WTC11 (cell line): ENCODE data around the gene STARD13. TPM values are rescaled to one million over a fixed set of nuclear protein-coding genes. Genes with fewer than 3 reads are reported as not detected.

Experiments used
- ATAC-seq: fragments of 200-7000 bp; cut with Tn5 transposase; 2 replicates; pipeline ENCODE4 v1.10.0; 2021; ENCODE audit warnings: mild to moderate bottlenecking, moderate library complexity
- CTCF ChIA-PET: fragments of 300-600 bp; sonication (Branson Sonifier 250); formaldehyde crosslinking; loops from one replicate; lab custom pipeline; 2021; ENCODE audit warnings: antibody characterized with exemption; lab: Charles Lee
- POLR2A ChIA-PET: fragments of 350-600 bp; sonication (Branson Sonifier 250); formaldehyde crosslinking; loops from one replicate; lab custom pipeline; 2021; ENCODE audit warnings: antibody characterized with exemption; lab: Charles Lee
- DNase-seq: peaks from one replicate; pipeline ENCODE4 v3.0.0; 2021; ENCODE audit warnings: low spot score
- H3K27ac Mint-ChIP-seq: 2 replicates; pipeline ENCODE4 v1.8.0; 2021; ENCODE audit warnings: mixed read lengths
- H3K27me3 Mint-ChIP-seq: 2 replicates; pipeline ENCODE4 v1.8.0; 2021; ENCODE audit warnings: low read depth, mild to moderate bottlenecking, moderate library complexity, mixed read lengths
- H3K36me3 Mint-ChIP-seq: 2 replicates; pipeline ENCODE4 v1.8.0; 2021; ENCODE audit warnings: mixed read lengths
- H3K4me1 Mint-ChIP-seq: 2 replicates; pipeline ENCODE4 v1.8.0; 2022; ENCODE audit warnings: mixed read lengths
- H3K4me3 Mint-ChIP-seq: 2 replicates; pipeline ENCODE4 v1.8.0; 2021; ENCODE audit warnings: mild to moderate bottlenecking, moderate library complexity, mixed read lengths
- H3K9me3 Mint-ChIP-seq: 2 replicates; pipeline ENCODE4 v1.8.0; 2021; ENCODE audit warnings: mixed read lengths
- ETV6 ChIP-seq: sonication (generic); formaldehyde crosslinking; IDR thresholded peaks from 2 replicates; pipeline ENCODE4 v1.8.1; 2022; ENCODE audit warnings: mild to moderate bottlenecking, missing genetic modification reagents
- FOXP1 ChIP-seq: sonication (generic); formaldehyde crosslinking; IDR thresholded peaks from 2 replicates; pipeline ENCODE4 v1.8.0; 2022; ENCODE audit warnings: missing genetic modification reagents, mild to moderate bottlenecking, moderate library complexity, borderline replicate concordance
- GABPB1 ChIP-seq: sonication (generic); formaldehyde crosslinking; IDR thresholded peaks from 2 replicates; pipeline ENCODE4 v1.8.1; 2023; ENCODE audit warnings: mild to moderate bottlenecking, missing genetic modification reagents
- GRHL2 ChIP-seq: fragments of 250-450 bp; sonication (Bioruptor Pico); IDR thresholded peaks from 2 replicates; pipeline ENCODE4 v1.8.0; 2022; ENCODE audit warnings: mild to moderate bottlenecking, moderate library complexity; ENCODE audit not compliant: insufficient replicate concordance, severe bottlenecking
- NFATC4 ChIP-seq: fragments of 250-450 bp; sonication (Bioruptor Pico); IDR thresholded peaks from 2 replicates; pipeline ENCODE4 v1.9.0; 2021; ENCODE audit warnings: mild to moderate bottlenecking
- SMAD4 ChIP-seq: sonication (generic); formaldehyde crosslinking; IDR thresholded peaks from 2 replicates; pipeline ENCODE4 v1.8.0; 2022; ENCODE audit warnings: mild to moderate bottlenecking, missing genetic modification reagents
- SP1 ChIP-seq: sonication (generic); formaldehyde crosslinking; conservative IDR thresholded peaks from 2 replicates; pipeline ENCODE4 v1.8.1; 2022; ENCODE audit warnings: missing genetic modification reagents
- TCF7 ChIP-seq: sonication (generic); formaldehyde crosslinking; IDR thresholded peaks from 2 replicates; pipeline ENCODE4 v1.8.0; 2022; ENCODE audit warnings: mild to moderate bottlenecking, low read depth, missing genetic modification reagents, moderate library complexity
- TEAD1 ChIP-seq: sonication (generic); formaldehyde crosslinking; IDR thresholded peaks from 2 replicates; pipeline ENCODE4 v1.8.0; 2022; ENCODE audit warnings: mild to moderate bottlenecking, missing genetic modification reagents
- TEAD4 ChIP-seq: sonication (generic); formaldehyde crosslinking; IDR thresholded peaks from 2 replicates; pipeline ENCODE4 v1.8.0; 2022; ENCODE audit warnings: mild to moderate bottlenecking, missing genetic modification reagents
- ZNF219 ChIP-seq: sonication (generic); formaldehyde crosslinking; IDR thresholded peaks from 2 replicates; pipeline ENCODE4 v1.8.0; 2023; ENCODE audit warnings: missing genetic modification reagents, mild to moderate bottlenecking, borderline replicate concordance
- ZNF232 ChIP-seq: sonication (generic); formaldehyde crosslinking; IDR thresholded peaks from 2 replicates; pipeline ENCODE4 v1.8.0; 2022; ENCODE audit warnings: mild to moderate bottlenecking, missing genetic modification reagents
- ZNF416 ChIP-seq: fragments of 250-450 bp; sonication (Bioruptor Pico); IDR thresholded peaks from 2 replicates; pipeline ENCODE4 v1.9.0; 2021; ENCODE audit warnings: mild to moderate bottlenecking, inconsistent platforms
- total RNA-seq: library from RNA; stranded (reverse); gene quantifications from 3 replicates; pipeline ENCODE4 v1.2.3, GENCODE V29; 2021
- TF ChIP-seq, protein P1 (sequence below): fragments of 250-450 bp; sonication (Bioruptor Pico); IDR thresholded peaks from 2 replicates; pipeline ENCODE4 v2.1.2; 2022; ENCODE audit warnings: mild to moderate bottlenecking, moderate library complexity
- TF ChIP-seq, protein P2 (sequence below): sonication (generic); formaldehyde crosslinking; IDR thresholded peaks from 2 replicates; pipeline ENCODE4 v1.8.0; 2022; ENCODE audit warnings: mild to moderate bottlenecking, missing genetic modification reagents
- TF ChIP-seq, protein P3 (sequence below): sonication (generic); formaldehyde crosslinking; IDR thresholded peaks from 2 replicates; pipeline ENCODE4 v1.8.1; 2022; ENCODE audit warnings: mild to moderate bottlenecking, missing genetic modification reagents, moderate library complexity, borderline replicate concordance
- TF ChIP-seq, protein P4 (sequence below): fragments of 250-450 bp; sonication (Bioruptor Pico); IDR thresholded peaks from 2 replicates; pipeline ENCODE4 v1.9.0; 2021; ENCODE audit warnings: mild to moderate bottlenecking
- TF ChIP-seq, protein P5 (sequence below): fragments of 200-600 bp; IDR thresholded peaks from 2 replicates; pipeline ENCODE4 v1.8.0; 2022; ENCODE audit warnings: antibody characterized with exemption
- TF ChIP-seq, protein P6 (sequence below): fragments of 250-450 bp; sonication (Bioruptor Pico); conservative IDR thresholded peaks from 2 replicates; pipeline ENCODE4 v1.9.0; 2021; ENCODE audit warnings: mild to moderate bottlenecking
- TF ChIP-seq, protein P7 (sequence below): fragments of 250-450 bp; sonication (Bioruptor Pico); IDR thresholded peaks from 2 replicates; pipeline ENCODE4 v1.9.0; 2021; ENCODE audit warnings: mild to moderate bottlenecking

STARD13 gene
- total RNA-seq, 1 experiment from 2014 or later = 4.4 TPM

DNA sequence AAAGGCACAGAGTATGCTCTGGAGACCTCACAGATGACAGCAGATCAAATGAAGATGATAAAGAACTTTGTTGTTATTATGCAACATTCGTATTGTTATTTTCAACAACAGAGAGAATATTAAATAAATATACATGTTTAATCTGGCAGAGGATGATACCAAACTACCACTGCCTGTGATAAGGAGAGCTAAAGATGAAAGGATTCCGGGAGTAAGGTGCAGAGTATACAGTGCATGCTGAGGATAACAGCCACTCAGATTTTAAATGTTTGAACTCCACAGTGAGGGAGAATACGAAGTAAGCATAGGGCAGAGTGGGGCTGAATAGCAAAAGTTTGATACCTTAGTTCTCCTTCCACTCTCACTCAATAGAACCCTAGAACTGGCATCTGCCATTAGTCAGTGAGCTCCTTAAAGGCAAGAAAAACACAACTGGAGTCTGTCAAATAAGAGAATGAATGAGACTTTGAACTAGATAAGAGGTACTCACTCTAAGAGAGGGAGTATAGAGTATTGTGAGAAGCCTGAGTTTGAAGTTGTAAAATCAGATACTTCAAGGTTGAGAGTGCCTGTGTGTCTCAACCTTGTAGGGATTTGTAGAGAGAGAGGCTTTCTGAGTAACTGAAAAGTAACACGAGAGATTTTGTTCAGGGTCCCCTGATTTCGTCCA, 78.5 kb downstream of the STARD13 start (continued):
- TF ChIP-seq, protein P1, sequence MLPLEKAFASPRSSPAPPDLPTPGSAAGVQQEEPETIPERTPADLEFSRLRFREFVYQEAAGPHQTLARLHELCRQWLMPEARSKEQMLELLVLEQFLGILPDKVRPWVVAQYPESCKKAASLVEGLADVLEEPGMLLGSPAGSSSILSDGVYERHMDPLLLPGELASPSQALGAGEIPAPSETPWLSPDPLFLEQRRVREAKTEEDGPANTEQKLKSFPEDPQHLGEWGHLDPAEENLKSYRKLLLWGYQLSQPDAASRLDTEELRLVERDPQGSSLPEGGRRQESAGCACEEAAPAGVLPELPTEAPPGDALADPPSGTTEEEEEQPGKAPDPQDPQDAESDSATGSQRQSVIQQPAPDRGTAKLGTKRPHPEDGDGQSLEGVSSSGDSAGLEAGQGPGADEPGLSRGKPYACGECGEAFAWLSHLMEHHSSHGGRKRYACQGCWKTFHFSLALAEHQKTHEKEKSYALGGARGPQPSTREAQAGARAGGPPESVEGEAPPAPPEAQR (CRISPR knock-in tag) = no peak

DNA sequence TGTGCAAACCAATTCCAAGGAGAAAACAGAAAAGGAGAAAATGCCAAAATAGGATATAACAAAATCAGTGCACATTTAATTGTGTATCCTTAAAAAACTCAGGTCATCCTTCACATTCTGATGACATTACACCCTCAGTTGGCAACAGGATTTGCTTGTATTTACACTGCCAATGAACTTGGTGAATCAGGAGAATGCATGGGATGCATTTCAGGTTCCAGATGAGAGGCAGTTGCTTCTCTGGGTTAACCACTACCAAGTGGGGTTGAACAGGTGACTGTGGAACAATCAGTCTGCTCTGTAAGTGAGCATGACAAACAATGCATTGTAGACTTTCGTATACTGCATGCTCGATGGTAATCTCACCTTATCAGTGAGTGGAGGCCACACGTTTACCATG, 79.1 kb downstream of the STARD13 start:
- Mint-ChIP-seq H3K36me3 (no peaks in the 10 kb centered on the region), H3K9me3 (no peaks in the 10 kb centered on the region), H3K27ac (no peak overlapping the region), H3K4me1 (peaks cover 18% of the 10 kb centered on the region), H3K4me3 (no peak overlapping the region), H3K27me3 (no peaks in the 10 kb centered on the region)
- DNase-seq (no peak), ATAC-seq (no peak)
- CTCF ChIA-PET = no interaction called here
- POLR2A ChIA-PET = no interaction called here
- TF ChIP-seq, protein P2, sequence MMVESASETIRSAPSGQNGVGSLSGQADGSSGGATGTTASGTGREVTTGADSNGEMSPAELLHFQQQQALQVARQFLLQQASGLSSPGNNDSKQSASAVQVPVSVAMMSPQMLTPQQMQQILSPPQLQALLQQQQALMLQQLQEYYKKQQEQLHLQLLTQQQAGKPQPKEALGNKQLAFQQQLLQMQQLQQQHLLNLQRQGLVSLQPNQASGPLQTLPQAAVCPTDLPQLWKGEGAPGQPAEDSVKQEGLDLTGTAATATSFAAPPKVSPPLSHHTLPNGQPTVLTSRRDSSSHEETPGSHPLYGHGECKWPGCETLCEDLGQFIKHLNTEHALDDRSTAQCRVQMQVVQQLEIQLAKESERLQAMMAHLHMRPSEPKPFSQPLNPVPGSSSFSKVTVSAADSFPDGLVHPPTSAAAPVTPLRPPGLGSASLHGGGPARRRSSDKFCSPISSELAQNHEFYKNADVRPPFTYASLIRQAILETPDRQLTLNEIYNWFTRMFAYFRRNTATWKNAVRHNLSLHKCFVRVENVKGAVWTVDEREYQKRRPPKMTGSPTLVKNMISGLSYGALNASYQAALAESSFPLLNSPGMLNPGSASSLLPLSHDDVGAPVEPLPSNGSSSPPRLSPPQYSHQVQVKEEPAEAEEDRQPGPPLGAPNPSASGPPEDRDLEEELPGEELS (CRISPR knock-in tag) = no peak
- TF ChIP-seq TEAD4 (no peak), TEAD1 (no peak), TCF7 (CRISPR knock-in tag) (no peak), NFATC4 (CRISPR knock-in tag) (no peak), ZNF232 (CRISPR knock-in tag) (no peak), GABPB1 (no peak), SMAD4 (no peak), FOXP1 (CRISPR knock-in tag) (no peak), SP1 (CRISPR knock-in tag) (no peak), ZNF219 (CRISPR knock-in tag) (no peak), ETV6 (CRISPR knock-in tag) (no peak)
- TF ChIP-seq, protein P3, sequence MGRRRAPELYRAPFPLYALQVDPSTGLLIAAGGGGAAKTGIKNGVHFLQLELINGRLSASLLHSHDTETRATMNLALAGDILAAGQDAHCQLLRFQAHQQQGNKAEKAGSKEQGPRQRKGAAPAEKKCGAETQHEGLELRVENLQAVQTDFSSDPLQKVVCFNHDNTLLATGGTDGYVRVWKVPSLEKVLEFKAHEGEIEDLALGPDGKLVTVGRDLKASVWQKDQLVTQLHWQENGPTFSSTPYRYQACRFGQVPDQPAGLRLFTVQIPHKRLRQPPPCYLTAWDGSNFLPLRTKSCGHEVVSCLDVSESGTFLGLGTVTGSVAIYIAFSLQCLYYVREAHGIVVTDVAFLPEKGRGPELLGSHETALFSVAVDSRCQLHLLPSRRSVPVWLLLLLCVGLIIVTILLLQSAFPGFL (CRISPR knock-in tag) = no peak
- TF ChIP-seq, protein P4, sequence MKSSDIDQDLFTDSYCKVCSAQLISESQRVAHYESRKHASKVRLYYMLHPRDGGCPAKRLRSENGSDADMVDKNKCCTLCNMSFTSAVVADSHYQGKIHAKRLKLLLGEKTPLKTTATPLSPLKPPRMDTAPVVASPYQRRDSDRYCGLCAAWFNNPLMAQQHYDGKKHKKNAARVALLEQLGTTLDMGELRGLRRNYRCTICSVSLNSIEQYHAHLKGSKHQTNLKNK = no peak
- TF ChIP-seq, protein P5, sequence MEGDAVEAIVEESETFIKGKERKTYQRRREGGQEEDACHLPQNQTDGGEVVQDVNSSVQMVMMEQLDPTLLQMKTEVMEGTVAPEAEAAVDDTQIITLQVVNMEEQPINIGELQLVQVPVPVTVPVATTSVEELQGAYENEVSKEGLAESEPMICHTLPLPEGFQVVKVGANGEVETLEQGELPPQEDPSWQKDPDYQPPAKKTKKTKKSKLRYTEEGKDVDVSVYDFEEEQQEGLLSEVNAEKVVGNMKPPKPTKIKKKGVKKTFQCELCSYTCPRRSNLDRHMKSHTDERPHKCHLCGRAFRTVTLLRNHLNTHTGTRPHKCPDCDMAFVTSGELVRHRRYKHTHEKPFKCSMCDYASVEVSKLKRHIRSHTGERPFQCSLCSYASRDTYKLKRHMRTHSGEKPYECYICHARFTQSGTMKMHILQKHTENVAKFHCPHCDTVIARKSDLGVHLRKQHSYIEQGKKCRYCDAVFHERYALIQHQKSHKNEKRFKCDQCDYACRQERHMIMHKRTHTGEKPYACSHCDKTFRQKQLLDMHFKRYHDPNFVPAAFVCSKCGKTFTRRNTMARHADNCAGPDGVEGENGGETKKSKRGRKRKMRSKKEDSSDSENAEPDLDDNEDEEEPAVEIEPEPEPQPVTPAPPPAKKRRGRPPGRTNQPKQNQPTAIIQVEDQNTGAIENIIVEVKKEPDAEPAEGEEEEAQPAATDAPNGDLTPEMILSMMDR = no peak

DNA sequence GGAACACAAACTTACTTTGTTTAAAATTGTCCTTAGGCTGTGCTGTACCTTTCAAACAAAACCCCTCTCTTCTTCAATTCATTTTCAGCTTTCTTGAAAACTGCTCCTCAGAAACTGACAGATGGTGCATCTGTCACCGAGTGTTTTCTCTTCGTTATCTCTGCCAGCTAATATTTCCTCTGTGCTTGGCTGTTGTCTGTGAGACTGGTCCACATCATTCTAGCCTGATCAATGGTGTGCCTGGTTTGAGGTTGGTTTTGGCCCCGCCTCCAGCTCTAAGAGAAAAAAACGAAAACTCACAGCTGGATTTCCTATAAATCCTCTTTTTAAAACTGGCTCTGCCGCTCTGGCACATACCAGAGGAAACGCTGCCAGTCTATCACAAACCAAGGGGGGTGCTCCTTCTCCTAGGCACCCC, 79.7 kb downstream of the STARD13 start:
- TF ChIP-seq, protein P6, sequence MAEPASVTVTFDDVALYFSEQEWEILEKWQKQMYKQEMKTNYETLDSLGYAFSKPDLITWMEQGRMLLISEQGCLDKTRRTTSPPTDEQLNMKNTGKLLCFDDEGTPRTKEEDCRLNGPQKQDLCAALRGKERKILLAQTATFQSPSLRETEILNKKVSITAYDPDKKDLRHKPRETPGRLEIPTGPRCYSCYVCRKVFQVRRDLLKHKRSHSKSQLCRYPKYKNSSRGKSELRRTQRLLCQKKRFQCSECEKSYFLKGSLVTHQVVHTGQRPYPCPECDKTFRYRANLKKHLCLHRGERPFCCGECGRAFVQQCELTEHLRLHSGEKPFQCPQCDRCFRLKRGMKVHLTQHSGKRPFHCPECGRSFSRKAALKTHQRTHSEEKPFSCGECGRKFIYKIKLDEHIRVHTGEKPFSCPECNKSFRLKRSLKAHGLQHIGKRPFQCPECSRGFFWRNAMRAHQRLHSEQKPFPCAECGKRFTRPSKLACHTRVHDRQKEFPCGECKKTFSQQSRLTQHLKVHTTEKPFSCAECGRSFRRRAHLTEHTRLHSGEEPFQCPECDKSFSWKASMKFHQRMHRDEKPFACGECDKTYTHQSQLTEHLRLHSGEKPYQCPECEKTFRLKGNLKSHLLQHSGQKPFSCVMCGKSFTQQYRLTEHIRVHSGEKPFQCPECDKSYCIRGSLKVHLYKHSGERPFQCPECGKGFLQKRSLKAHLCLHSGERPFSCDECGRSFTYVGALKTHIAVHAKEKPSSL = no peak
- no peak for TF ChIP-seq GRHL2 (CRISPR knock-in tag)
- TF ChIP-seq, protein P7, sequence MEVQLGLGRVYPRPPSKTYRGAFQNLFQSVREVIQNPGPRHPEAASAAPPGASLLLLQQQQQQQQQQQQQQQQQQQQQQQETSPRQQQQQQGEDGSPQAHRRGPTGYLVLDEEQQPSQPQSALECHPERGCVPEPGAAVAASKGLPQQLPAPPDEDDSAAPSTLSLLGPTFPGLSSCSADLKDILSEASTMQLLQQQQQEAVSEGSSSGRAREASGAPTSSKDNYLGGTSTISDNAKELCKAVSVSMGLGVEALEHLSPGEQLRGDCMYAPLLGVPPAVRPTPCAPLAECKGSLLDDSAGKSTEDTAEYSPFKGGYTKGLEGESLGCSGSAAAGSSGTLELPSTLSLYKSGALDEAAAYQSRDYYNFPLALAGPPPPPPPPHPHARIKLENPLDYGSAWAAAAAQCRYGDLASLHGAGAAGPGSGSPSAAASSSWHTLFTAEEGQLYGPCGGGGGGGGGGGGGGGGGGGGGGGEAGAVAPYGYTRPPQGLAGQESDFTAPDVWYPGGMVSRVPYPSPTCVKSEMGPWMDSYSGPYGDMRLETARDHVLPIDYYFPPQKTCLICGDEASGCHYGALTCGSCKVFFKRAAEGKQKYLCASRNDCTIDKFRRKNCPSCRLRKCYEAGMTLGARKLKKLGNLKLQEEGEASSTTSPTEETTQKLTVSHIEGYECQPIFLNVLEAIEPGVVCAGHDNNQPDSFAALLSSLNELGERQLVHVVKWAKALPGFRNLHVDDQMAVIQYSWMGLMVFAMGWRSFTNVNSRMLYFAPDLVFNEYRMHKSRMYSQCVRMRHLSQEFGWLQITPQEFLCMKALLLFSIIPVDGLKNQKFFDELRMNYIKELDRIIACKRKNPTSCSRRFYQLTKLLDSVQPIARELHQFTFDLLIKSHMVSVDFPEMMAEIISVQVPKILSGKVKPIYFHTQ (CRISPR knock-in tag) = no peak
- no peak for TF ChIP-seq ZNF416 (CRISPR knock-in tag)
- POLR2A ChIA-PET = no interaction called here
- H3K27ac Mint-ChIP-seq = no peak overlapping the region
- no peaks in the 10 kb centered on the region for H3K36me3 Mint-ChIP-seq
- no peaks in the 10 kb centered on the region for H3K9me3 Mint-ChIP-seq
- H3K4me1 Mint-ChIP-seq = peaks cover 18% of the 10 kb centered on the region
- H3K27me3 Mint-ChIP-seq = no peaks in the 10 kb centered on the region
- no peak overlapping the region for H3K4me3 Mint-ChIP-seq
- ATAC-seq (peak; percentile 48), DNase-seq (no peak)
- CTCF ChIA-PET = no interaction called here
